Activated CD8-positive, alpha-beta memory T cell treated with anti-CD3 and anti-CD28 coated beads for 24 hours (primary cell): ENCODE data around the gene CLDN9.

Experiments used
- DNase-seq: peaks from one replicate; pipeline ENCODE4 v3.0.0-alpha.2; 2020

CLDN9 gene

DNA sequence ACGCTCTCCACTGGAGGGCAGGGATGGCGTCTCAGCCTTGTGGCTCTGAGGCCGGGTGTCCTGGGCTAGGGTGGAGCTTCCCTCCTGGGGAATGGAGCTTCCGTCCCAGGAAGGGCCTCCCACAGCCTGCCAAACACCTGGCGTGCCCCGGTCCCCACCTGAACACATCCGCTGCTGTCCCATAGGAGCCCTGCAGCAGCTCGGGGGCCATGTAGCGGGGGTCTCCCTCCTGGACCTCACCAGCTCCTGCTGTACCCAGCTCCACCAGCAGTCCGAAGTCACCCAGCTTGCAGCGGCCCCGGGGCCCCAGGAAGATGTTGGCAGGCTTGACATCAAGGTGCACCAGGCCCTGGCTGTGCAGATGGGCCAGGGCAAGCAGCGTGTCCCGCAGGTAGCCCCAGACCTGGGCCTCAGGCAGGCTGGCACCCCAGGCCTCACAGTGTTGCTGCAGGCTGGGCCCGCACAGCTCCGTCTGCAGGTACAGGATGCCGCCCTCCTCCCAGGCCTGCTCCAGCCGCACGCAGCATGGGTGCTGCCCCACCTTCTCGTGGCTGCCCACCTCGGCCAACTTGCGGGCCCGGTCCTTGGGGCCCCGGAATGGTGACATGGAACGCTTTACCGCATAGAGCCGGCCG lies 37.4 kb upstream of the CLDN9 start:
- DNase-seq = no peak

DNA sequence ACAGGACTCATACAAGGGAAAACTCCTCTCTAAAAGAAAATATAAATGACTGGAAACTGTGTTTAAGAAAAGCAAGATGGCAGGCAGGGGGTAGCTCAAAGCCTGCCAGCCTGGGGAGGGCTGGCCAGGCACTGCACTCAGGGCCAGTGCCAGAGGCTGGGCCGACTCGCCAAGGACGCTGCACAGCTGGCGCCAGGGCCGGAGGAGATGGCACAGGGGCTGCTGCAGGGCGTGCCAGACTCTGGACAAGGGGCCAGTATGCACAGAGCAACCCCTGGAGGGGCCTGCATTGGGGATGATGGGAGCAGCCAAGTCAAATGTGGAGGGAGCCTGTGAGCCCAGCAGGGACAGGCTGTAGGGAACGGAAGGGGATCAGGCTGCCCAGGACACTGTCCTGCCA lies 36.5 kb upstream of the CLDN9 start:
- no peak for DNase-seq

DNA sequence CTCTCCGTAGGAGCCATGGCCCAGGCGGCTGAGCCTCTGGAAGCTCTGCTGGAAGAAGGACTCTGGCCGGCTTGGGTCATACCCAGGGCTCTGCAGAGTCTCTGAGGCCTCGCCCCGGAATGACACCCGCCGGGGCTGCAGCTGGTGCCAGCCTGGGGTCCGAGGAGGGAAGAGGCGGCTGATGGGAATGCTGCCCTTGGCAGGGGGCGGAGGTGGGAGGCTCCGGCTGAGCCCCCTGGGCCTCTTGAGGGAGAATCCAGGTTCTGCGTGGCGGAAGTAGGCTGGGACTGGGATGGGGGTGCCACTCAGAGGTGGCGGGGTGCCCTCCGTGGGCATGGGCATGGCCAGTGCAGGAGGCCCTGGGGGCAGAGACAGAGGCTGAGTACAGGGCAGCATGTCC lies 36.0 kb upstream of the CLDN9 start:
- DNase-seq = no peak

DNA sequence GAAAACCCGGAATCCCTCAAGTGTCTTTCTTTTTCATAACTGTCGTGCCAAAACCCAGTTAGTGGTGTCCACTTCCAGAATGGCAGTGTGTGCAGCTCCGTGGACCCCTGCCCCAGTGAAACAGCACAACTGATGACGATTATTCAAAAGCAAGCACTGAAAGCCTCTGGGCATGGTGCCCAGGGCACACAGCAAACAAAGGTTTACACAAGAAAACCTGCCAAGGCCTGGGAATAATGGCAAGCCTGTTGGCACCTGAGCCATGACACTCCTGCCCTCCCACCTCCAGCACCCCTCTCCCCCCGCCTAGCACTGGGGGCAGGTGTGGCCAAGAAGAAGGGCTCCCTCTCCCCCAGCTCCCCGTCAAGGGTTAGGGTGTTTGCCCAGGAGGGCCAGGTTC lies 35.3 kb upstream of the CLDN9 start:
- no peak for DNase-seq

DNA sequence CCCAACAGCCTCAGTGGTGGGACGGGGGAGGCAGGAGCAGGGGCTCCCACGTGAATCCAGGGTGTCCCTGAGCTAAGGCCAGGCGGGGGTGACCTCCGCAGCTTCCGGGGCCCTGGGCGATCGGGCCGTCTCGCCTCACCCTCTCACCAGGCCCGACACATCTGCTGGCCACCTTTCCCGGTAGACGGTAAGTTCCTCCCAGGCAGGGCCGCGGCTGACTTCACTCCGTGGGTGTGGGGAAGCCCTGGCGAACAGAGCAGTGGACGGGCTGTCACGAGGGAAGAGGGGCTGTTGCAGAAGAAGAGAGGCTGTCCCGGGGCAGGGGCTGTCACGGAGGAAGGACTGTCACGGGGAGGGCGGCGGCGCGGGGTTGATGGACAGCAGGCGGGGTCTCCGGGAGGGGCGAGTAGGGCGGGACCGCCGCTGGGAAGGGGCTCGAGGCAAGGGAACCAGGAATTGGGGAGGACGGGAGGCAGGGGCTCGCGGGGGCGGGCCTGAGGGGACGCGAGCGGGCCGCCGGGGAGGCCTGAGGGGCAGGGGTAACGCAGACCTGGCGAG lies 33.0 kb upstream of the CLDN9 start:
- no peak for DNase-seq

DNA sequence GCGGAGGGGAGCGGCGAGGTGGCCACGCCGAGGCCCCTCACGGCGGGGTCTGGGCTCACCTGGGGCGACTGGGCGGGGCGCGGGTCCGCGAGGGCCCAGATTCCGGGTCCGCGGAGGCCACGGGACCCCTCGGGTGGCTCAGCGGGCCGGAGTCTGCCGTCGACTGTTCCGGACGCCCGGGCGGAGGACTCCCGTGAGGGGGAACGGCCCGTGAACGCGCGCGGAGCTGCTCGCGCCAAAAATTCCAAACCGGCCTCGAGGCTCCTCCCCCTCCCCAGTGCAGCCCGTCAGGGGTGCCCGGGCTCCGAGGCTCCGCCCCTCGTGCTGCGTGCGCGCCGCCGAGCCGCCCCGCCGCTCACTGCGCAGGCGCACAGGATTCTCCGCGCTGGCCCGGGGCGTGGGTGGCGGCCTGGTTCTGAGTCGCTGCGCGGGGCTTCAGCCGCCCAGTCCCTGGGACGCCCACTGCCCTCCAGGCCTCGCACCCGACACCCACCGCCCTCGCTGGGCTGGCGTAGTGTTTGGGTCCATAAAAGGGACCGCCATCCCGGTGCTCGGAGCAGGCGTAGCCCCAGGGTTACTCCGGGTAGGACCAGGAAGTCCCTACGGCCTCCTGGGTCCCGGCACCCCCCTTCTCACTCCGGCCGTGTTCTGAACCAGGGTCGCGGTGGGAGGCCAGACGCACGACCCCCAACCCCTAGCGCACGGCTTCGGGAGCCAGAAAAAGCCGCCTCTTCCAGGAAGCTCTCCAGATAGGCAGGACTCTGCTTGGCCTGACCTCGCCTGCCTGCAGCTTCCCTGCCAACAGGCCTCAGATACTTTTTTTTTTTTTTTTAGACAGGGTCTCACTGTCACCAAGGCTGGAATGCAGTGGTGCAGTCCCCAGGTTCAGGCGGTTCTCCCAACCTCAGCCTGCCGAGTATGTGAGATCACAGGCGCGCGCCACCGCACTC lies 32.2 kb upstream of the CLDN9 start, which contains the start of gene PKMYT1:
Gene PKMYT1 (minus strand): TSS at position 220 of the 950 bp plus-strand sequence. CDS start 789 bp downstream, outside the sequence.
- DNase-seq = peak; percentile 99

DNA sequence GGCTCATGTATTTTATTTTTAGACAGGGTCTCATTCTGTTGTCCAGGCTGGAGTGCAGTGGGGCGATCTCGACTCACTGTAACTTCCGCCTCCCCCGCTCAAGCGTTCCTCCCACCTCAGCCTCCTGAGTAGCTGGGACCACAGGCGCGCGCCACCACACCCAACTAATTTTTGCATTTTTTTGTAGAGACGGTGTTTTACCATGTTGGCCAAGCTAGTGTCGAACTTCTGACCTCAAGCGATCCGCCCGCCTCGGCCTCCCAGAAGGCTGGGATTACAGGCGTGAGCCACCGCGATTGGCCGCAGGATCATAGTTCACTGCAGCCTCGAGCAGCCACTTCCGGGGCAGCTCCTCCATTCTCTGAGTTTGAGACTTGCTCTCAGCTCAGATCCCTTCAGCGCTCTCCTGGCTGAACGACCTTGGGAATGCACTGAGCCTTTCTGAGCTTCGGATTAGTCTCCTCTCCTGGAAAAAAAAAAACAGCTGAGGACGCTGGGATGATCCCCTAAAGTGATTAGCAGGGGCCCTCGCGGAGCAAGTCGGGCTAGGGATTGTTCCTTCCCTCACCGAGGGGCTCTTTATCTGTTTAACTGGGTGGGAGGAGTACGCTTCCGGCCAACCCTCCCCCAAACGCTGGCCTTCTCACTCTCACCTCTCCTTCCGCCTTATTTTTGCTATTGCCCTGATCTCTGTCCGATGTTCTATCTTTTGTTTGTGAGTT lies 31.4 kb upstream of the CLDN9 start:
- DNase-seq = no peak

DNA sequence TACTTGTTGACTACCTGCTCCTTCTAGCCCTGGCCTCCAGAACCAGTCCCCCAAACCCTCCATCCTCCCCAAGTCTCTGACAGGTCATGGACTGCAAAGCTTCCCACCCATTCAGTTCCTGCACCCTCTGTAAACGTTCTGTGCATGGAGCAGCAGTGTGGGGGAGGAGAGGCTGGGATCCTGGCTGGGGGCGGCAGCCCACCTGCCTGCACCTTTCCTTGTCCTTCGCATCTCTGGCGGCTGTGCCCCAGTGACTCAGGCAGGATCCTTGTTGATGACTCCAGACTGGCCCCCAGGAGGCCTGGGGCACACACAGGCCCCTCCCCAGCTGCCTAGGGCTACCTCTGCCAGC lies 30.8 kb upstream of the CLDN9 start:
- DNase-seq = no peak

DNA sequence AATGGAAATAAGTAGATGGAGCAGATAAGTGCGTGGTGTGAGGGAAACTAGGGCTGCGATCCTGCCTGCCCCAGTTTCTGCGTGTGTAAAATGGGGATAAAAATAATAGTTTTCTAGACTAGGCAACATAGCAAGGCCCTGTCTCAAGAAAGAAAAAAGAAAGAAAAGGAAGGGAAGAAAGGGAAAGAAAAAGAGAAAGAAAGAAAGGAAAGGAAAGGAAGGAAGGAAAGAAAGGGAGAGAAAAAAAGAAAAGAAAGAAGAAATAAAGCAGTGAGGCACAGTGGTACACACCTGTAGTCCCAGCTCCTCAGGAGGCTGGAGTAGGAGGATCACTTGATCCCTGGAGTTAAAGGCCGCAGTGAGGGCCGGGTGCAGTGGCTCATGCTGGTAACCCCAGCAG lies 30.3 kb upstream of the CLDN9 start:
- no peak for DNase-seq

DNA sequence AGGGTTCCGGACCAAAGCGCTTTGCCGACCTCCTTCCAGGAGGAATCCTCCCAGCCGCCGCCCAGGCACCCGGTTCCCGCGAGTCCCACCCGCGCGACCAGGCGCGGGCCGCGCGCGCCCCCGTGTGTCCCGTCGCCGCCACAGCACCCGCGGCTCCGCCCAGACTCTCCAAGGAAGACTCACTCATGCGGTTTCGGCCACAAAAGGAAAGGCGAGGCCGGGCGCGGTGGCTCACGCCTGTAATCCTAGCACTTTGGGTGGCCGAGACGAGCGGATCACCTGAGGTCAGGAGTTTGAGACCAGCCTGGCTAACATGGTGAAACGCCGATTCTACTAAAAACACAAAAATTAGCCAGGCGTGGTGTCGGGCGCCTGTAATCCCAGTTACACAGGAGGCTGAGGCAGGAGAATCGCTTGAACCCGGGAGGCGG lies 29.0 kb upstream of the CLDN9 start:
- DNase-seq = peak; percentile 90

DNA sequence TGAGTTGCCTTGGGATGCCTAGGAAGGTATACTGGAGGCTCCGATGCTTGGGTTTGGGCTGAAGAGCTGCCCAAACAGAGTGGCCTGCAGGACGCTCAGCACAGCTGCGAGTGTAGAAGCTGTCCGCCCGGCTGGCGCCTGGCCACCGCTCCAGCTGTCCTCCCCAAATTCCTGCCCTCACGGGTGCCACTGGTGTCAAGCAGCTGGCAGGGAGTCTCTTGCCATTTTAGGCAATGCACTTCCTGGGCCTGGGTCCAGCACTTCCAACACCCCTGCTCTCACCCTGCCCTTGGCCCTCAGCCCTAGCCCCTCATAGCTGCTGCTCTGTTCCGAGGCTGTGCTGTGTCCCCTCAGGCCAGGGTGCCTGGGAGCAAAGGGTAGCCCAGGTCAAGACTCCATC lies 27.3 kb upstream of the CLDN9 start:
- no peak for DNase-seq

DNA sequence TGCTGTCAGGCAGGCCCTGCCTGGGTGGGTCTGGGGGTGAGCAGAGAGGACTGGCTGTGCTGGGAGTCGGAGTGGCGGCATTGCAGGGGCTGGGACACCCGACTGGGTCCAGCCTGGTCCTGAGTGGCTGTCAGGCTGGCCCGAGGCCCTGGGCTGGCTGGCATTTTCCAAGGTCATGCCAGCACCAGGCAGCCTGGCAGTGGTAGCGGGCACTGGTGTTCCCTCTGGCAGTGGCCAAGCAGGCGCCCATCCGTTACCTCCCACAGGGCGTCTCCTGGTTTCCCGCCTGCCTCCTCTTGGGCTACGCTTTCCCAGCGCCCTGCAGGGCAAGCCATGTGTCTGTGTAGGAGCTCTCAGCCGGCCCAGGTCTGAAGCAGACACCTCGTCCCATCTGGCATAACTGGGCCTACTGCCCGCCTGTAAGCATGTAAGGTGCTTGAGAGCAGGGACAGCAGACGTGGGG lies 26.8 kb upstream of the CLDN9 start:
- DNase-seq = no peak

DNA sequence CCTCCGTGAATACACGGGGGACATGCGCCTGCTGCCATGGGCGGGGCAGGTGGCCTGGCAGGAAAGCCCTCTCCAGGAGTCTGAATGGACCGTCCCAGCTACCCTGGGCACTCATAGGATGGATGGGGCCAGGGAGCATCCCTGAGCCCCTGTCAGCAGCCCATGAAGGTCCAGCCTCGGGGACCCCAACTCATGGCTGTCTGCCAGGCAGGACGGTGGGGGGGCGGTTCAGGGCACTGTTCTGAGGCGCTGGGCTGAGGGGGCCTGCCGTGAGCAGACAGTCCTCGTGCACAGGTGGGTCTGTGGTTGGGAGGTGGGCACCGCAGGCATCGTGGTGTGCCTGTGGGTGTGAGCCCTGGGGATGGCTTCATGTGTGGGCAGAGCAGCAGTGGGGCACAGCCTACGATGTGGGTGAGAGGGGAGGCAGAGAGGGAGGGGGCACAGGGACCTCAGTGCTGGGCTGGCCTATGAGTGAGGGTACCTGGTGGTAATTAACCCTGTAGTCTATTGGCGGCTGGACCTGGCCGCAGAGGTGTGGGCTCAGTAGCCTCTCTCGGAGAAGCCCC lies 26.0 kb upstream of the CLDN9 start:
- DNase-seq = no peak

DNA sequence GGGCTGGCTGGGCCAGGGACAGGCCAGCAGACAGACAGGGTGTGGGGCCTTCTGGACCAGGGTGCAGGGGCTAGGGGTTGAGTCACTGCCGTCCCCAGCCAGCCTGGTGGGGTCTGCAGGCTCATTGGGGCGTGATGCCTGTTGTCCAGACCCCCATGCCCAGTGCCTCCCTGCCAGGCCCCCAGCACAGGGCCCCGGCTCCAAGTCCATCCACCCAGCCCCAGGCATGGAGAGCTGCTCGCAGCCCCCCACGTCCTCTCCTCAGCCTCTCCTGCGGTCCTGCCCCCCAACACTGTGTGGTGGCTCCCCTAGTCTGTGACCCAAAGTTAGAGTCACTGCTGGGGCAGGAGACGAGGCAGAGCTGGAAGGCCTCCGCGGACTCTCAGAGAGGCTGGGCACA lies 25.4 kb upstream of the CLDN9 start:
- no peak for DNase-seq

DNA sequence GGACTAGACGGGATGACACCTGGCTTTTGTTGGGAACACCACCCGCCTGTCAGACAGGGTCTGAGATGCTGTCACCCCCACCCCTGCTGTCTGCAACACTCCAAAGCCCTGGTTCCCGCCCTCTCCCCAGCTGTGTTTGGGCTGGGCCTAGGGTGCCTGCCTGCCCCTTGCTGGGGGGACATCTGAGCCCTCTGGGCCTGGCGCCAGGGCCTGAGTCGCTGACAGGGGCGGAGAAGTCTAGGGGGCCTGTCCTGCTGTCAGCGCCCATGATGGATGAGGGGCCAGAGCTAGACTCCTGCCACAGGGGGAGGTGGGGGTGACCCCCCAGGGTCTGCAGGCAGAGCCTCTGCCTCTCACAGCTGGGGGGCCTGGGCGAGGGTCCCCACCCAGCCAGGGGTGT lies 24.9 kb upstream of the CLDN9 start:
- no peak for DNase-seq

DNA sequence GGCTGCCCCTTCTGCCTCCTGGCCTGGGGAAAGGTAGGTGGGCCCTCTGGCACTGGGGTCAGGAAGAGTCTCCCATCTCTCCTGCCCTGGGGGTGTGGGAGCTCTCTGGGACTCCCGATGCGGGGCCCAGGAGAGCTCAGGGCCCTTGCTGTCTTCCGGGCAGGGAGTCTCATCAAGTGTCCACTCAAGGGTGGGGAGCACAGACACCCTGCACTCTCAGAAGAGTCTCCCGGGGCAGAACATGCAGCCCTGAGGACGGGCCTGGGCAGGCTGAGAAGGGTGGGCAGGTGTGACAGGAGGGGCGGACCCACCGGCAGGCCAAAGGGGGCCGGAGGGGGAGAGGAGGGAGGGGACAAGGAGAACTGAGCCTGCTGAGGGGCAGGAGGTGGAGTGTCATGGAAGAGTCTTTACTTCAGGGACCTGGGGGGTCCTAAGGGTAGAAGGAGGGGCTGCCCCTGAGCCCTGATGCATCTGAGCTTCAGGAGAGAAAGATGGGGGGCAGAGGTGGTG lies 24.1 kb upstream of the CLDN9 start:
- no peak for DNase-seq

DNA sequence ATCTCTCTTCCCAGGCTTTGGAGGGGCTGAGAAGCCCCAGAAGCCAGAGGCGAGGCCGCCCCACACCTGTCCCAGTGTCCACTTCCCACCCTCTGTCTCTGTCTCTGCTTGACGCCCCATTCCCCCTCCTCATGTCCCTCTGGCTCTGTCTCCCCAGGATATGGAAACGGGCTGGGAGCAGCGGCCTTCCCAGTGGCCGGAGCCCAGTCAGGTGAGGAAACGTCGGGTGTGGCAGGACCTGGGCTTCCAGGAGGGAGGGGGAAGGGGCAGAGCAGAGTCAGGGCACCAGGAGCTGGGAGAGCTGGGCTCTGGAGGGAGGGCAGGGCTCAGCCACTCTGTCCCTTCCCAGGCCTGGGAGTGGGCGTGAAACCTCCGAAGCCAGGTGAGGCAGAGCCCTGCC lies 21.8 kb upstream of the CLDN9 start:
- no peak for DNase-seq

DNA sequence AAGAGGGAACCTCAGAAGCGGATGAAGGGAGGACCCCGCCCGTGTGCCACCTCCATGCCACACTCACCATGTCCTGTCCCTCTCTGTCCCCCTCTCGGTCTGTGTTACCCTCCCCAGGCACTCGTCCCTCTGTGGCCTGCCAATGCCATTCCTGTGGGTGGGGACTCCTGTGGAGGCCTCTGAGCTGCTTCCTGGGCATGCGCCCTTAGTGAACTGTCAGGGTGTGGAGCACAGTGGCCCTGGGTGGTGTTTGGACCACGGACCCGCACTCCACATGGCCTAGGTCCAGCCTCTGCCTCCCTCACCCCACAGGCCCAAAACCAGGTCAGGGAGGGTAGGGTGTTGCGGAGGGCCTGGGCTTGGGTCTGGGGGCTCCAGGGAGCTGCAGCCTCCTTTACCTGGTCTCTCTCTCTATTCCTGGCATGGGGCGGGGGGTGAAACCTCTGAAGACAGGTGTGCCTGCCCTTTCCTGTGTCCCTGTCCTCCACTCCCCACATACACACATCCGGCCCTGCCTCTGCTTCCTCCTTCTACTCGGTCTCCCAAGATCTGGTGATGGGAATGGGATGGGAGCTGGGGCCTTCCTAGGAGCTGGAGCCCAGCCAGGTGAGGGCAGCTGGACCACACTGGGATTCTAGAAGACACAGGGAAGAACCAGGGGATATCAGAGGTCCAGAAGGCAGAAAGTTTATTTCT lies 21.0 kb upstream of the CLDN9 start:
- no peak for DNase-seq

DNA sequence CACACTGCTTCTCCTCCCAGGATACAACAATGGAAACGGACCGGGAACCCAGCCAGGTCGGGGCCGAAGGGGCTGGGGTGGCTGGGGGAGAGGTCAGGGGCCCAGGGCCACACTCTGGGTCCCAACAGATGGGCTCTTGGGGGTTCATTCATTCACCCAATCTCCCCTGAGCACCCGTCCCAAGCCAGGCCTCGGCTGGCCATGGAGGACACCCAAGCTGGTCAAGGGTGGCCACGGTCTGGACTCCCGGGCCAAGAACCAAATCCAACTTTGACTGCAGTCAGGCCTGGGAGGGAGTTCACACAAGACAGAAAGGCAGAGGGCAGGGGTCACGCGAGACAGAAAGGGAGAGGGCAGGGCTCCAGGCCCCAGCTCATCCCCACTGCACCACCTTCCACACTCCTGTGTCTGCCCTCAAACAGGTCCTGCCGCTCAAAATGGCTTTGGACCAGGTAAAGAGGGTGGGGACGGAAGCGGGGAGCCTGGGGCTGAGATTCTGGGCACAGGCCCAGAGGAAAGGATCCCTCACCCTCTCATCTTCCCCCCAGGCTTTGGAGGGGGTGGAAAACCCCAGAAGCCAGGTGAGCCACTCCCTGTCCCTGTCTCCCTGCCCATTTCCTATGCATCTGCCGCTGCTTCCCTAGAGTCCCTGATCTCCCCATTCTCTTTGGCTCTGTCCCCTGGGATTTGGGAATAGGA lies 20.2 kb upstream of the CLDN9 start:
- DNase-seq = no peak

DNA sequence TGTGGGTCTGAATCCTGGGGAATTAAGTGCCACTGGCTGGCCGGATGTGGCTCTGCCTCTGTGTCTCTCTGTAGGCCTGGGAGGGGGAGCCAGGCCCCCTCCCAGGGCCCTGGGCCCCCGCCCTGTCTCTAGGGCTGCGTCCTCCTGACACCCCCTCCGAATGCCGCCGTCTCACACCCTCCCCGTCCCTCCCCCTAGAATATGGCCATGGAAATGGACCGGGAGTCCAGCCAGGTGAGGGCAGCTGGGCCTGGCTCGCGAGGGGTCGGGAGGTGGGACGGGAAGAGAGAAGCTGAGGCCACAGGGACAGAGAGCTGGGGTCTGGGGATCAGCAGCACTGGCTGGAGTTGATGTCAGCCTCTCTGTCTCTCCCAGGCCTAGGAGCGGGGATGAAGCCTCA lies 16.4 kb upstream of the CLDN9 start:
- no peak for DNase-seq

DNA sequence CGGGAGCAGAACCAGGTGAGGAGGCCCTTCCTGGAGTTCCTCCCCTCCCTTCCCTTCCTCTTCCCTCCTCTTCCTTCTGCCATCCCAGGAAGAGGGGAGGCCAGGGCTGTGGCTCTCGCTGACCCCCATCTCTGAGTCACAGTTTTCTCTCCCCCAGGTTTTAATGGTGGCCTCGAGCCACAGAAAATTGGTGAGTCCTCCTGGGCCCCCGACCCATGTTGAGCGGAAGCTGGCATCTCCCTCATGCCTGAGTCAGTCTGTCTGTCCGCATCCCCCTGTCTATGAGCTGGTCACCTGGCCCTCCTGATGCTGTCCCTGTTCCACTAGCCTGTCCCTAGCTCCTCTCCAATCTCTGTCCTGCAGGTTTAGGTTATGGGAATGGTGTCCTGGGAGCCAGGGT lies 12.8 kb upstream of the CLDN9 start:
- DNase-seq = no peak
